ENCODE measurements around the gene TSHZ2.
"Not testable (repeated sequence)": the region's sequence is repeated elsewhere in the genome, so short reads cannot be mapped to it uniquely, and the experiment has no call there.

TSHZ2 gene

GRCh38 chr20:53402233-53403005, 430.3 kb downstream of the TSHZ2 start:
- DNase-seq (ENCODE audit: low read depth in 2 of 3, low spot score in 1 of 3) = no peak

GRCh38 chr20:53403029-53403428, 430.9 kb downstream of the TSHZ2 start:
- no peak for DNase-seq (ENCODE audit: low read depth in 2 of 3, low spot score in 1 of 3)

DNA sequence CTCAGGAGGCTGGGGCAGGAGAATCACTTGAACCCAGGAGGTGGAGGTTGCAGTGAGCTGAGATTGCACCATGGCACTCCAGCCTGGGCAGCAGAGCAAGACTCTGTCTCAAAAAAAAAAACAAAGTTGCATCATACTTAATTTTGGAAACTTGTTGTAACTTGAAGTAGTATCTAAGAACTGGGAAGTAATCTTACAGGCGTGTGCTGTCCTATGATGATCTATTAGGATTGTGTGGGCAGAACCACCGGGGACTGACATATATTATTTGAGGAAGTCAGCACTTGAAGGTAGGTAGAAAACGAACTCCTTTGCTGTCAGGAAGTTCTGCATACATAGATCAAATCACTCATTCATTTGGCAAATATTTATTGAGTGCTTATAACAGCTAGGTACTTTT, 433.0 kb downstream of the TSHZ2 start:
- no peak for DNase-seq (ENCODE audit: low read depth in 2 of 3, low spot score in 1 of 3)

DNA sequence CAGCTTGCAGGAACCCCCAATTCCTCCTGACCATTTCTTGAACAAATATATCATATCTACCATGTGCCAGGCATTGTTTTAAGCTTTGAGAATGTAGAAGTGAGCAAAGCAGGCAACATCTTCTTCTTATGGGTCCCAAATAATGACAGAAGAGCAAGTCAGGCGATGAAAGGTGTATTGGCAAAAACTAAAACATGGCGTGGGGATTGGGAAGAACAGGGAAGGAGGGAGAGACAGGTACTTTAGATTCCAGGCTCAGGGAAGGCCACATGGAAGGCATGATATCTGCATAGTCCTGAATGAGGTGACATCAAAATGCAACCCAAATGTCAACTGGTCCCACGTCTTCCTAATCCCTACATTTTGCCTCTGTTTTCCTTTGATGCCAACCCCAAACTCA, 434.4 kb downstream of the TSHZ2 start:
- no peak for DNase-seq (ENCODE audit: low read depth in 2 of 3, low spot score in 1 of 3)

DNA sequence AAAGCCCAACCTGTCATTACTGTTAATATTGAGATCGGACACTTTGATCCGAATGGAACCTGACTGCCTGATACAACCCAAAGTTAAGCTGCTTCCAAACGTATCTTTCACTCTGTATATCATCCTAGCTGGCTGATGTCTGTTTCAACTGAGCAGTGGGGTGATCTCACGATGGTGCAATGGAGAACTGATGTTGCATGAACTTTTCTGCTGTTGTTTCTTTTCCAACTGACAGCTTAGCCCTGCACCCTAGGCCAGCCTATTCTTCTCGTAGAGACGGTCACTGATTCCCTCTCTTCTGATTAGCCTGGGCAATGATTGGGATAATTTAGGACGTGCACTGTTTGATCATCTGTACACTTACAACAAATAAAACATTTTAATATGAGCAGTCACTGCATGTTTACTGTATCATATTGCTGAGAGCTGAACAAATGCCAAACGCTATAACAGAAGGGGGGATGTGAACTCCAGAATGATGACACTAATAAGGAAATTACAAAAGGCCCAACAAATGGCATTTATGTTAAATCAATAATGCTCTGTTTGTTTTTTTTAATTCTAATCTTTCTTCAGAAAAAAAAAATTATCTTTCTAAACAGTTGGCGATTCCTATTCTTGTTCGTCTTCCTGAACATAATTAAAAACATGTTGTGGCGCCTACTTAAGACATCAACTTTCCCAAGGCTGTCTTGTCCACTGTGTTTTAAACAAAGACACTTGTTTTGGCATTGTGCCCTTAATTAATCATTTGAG, 436.7 kb downstream of the TSHZ2 start:
- DNase-seq (ENCODE audit: low read depth in 2 of 3, low spot score in 1 of 3) = no peak

DNA sequence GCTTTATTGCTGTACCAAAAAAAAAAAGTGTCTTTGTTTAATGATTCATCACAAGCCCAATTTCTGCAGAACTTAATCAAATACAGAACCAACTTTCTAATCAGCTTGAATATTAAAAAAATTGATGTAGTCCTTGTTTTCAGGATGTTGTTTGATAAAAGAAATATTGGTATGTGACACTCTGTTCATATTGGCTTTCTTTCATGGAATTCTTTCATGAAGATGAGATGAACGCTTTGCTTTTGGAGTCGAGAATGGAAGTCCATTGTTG, 437.2 kb downstream of the TSHZ2 start:
- no peak for DNase-seq (ENCODE audit: low read depth in 2 of 3, low spot score in 1 of 3)

DNA sequence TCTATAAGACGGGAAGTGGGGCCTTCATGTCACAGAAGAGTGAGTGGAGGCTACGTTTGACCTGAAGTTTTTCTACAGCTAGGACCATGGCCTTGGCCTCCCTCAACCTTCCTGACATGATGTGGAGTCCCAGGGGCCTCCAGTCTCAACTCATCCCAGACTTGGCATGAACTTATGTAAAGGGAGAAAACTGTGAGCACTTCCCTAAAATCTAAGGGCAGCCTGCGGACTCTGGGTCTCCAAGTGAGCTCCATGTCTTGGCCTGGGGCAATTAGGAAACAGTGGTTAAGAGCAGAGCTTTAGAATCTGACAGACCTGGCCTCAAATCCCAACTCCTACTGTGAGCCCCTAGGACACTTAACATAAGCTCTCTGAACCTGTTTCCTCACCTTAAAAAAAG, 439.0 kb downstream of the TSHZ2 start:
- DNase-seq (ENCODE audit: low read depth in 2 of 3, low spot score in 1 of 3) = no peak

DNA sequence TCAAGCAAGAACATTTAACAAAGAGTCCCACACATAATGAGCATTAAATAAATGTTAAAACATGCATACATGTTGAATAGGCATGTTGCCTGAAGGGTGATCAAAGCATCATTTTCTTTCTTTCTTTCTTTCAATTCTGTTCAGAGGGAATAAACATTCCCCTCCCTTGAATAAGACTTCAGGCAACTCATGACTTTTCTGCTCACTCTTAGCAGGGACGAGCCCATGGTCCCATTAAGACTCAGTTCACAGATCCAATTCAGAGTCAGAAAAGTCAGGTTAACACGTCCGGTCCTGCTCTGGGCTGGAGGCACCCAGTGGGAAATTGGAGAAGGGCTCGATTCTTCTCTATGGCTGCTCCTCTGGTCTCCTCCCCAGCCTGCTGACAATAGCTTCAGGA, 439.7 kb downstream of the TSHZ2 start:
- no peak for DNase-seq (ENCODE audit: low read depth in 2 of 3, low spot score in 1 of 3)

DNA sequence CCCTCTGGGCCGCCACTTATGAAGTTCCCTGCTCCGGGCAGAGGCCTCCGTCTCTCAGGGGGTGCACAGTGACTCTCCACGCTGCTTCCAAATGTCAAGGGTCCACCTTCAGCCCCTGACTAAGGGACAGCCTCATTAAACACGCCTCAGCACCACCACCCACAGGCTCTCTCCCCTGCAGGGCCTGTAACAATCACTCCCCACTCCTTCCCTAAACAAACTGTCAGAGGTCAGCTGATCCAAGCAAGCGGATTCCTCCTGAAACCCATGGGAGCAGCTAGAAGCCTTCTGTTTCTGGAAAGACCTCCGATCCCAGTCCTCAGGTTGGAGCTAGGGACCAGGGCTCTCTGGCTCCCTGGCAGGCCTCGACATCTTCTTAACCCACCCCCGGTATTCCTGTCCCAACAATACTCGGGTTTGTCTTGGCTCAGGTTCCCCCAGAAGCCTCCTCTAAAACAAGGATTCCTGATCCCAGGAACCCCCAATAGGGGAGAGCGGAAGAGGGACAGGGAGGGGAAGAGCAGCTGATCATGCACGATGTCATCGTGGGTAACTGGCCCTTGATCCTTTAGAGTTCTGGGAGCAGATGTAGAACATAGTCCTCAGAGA, 440.5 kb downstream of the TSHZ2 start:
- no peak for DNase-seq (ENCODE audit: low read depth in 2 of 3, low spot score in 1 of 3)

DNA sequence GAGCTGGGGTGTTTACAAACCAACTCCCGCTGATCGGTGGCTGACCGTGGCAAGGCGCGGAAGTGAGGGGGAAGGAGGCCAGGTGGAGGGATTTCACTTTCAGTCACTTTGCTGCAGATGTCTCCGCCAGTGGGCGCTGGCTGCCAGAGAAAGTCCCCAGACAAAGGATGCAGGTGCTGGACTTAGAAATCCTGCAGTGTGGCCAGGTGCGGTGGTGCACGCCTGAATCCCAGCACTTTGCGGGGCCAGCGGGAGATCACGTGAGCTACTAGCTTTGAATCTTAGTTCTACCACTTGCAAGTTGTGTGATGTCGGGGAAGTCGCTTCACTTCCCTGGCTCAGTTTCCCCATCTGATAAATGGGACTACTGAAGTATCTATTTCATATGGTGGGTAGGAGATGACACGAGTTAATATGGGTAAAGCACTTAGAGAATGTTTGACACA, 441.1 kb downstream of the TSHZ2 start:
- peak; percentile 8 to 41 (median 39) for DNase-seq (ENCODE audit: low read depth in 2 of 3, low spot score in 1 of 3)

DNA sequence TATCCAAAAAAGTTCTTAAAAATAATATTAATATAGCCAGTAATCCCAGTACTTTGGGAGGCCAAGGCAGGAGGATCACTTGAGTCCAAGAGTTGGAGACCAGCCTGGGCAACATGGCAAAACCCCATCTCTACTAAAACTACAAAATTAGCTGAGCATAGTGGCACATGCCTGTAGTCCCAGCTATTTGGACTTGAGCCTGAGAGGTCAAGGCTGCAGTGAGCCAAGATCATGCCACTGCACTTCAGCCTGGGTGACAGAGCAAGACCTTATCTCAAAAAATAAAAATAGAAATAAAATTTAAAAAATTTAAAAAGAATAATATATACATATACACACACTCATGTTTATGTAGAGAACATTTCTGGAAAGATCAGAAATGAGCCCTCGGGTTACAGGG, 441.7 kb downstream of the TSHZ2 start:
- not testable (repeated sequence) for DNase-seq (ENCODE audit: low read depth in 2 of 3, low spot score in 1 of 3)

GRCh38 chr20:53419693-53420460, 447.7 kb downstream of the TSHZ2 start:
- DNase-seq (ENCODE audit: low read depth in 2 of 3, low spot score in 1 of 3) = no peak

- no peak for DNase-seq (ENCODE audit: low read depth in 2 of 3, low spot score in 1 of 3)
Observed at GRCh38 chr20:53421343-53421742, 449.2 kb downstream of the TSHZ2 start.

GRCh38 chr20:53422039-53422438, 449.9 kb downstream of the TSHZ2 start:
- DNase-seq (ENCODE audit: low read depth in 2 of 3, low spot score in 1 of 3) = no peak

DNA sequence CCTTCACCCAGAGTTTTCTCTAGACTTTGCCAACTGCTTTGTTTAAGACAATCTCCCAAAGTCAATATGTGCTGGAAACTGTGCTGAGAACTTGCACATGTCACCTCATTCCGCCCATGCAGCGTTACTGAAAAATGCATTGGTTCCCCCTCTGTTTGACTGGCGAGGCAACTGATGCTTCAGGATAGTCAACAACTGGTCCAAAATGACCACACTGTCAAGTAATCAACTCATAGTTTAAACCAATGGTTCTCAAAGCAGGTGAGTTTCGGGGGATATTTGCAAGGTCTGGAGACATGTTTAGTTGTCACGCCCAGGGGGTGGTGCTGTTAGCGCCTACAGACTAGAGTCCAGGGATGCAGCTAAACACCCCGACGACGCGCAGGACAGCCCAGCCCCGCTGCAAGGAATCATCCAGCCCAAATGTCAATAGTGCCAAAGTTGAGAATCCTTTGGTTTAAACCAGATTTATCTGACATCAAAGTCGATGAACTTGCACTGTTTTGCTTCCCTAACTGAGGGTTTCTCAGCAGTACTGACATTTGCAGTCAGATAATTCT, 451.5 kb downstream of the TSHZ2 start:
- DNase-seq (ENCODE audit: low read depth in 2 of 3, low spot score in 1 of 3) = no peak

GRCh38 chr20:53425481-53425880, 453.3 kb downstream of the TSHZ2 start:
- DNase-seq (ENCODE audit: low read depth in 2 of 3, low spot score in 1 of 3) = no peak

DNA sequence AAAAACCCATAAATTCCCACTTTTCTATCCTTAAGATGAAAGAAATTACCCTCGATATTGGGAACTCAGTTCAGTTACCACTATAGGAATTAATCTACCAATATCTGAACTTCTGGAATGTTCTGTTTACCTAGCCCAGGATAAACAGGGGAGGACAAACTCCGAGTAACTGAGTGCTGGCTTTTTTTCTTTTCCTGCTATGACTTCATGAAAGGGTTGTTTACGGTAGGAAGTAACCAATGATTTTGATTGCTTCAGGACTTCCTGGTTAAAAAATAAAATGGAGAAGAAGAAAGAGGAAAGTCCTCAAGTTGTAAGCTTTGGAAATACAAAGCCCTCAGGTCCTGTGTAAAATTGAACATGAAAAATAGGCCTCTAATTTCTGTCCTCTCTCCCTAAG, 453.8 kb downstream of the TSHZ2 start:
- no peak for DNase-seq (ENCODE audit: low read depth in 2 of 3, low spot score in 1 of 3)

DNA sequence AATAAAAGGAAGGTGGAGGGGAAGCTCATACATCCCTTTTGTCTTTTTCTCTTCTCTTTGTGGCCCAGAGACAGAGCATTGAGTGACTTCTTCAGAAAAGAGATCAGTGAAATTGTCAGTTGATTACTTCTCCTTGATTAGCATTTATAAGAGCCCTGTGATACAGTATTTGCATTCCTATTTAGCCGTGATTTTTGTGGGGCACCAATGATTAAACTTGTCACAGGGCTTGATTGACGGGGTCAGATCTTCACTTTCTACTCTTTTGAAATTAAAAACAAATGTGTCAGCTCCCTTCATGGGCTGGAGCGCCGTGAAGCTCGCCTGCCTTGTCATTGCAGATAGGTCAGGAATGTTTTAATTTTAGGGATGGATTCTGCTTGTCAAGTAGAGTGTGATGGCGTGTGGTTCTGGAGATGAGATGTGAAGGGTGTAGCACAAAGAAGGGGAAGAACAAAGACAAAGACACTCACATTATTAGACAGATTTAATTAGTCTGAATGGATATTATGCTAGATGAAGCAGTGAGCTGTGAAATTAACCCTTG, 454.7 kb downstream of the TSHZ2 start:
- DNase-seq (ENCODE audit: low read depth in 2 of 3, low spot score in 1 of 3) = no peak

DNA sequence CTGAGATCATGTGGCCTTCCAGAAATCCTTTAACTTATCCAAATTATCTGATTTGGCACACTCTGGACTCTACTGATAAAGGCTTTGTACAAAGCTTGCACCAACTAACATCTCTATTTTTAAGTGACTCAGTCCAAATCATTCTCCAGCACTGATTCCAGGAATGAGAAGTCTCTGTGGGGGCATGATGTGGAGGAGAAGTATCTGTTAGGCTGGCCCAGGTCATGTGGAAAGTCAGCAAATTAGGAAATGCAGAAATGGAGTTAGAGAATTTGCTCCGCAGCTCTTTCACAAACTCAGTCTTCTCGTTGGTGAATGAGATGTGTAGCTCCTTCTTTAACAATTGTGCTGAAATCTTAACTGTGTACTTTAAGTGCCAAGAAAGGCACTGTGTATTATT, 455.8 kb downstream of the TSHZ2 start:
- no peak for DNase-seq (ENCODE audit: low read depth in 2 of 3, low spot score in 1 of 3)

DNA sequence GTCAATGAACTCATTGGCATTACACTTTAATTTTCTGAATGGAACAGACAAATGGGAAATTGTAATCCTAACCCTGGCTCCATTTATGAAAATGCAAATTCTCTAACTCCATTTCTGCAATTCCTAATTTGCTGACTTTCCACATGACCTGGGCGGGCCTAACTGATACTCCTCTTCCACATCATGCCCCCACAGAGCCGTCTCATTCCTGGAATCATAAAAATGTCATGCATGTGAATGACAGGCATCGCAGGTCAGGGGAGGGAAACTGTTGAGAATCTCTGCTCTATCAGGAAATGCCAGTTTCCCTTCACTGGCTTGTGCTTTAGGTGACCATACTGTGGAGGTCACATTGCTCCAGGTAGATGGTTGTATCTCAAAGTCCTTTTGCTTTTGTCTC, 456.4 kb downstream of the TSHZ2 start:
- DNase-seq (ENCODE audit: low read depth in 2 of 3, low spot score in 1 of 3) = no peak

DNA sequence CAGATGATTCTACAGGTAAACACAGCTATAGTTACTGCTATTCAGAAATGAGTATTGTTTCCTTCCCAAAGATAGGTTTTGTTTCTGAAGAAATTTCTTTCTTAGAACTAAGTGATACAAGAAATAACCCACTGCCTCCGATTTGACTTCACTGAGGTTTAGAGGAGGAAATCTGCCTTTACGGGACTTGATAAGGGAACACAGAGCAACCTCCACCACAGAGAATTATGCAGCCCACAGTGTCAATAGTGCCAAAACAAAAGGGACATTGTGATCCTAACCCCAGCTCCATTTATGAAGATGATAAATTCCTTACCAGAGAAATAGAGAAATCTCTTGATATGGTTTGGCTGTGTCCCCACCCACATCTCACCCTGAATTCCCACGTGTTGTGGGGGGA, 456.8 kb downstream of the TSHZ2 start:
- DNase-seq (ENCODE audit: low read depth in 2 of 3, low spot score in 1 of 3) = no peak
